Measurements from ENCODE around the gene CPNE4.

The CPNE4 gene

GRCh38 chr3:131591394-131592014, 443.3 kb downstream of the CPNE4 start:
- Histone ChIP-seq H3K36me3 (ENCODE audit: insufficient read depth, low read length) (no peaks in the 10 kb centered on the region), H3K27ac (ENCODE audit: low read depth, low read length) (no peak overlapping the region), H3K9ac (ENCODE audit: low read length) (no peak overlapping the region), H3K27me3 (ENCODE audit: control insufficient read depth in 1 of 2, insufficient read depth in 2 of 2, low read length in 2 of 2) (no peaks in the 10 kb centered on the region), H3K4me1 (ENCODE audit: insufficient read depth, low read length) (no peaks in the 10 kb centered on the region), H3K4me3 (ENCODE audit: low read depth in 1 of 2, low read length in 2 of 2) (no peak overlapping the region), H3K9me3 (ENCODE audit: low read length) (no peaks in the 10 kb centered on the region)

GRCh38 chr3:131586277-131586676, 448.5 kb downstream of the CPNE4 start:
- Histone ChIP-seq H3K4me1 (ENCODE audit: insufficient read depth, low read length) (no peaks in the 10 kb centered on the region), H3K9me3 (ENCODE audit: low read length) (no peaks in the 10 kb centered on the region)

GRCh38 chr3:131582438-131582837, 452.4 kb downstream of the CPNE4 start:
- H3K9ac ChIP-seq (ENCODE audit: low read length), result no peak overlapping the region
- H3K36me3 ChIP-seq (ENCODE audit: insufficient read depth, low read length), result no peaks in the 10 kb centered on the region
- no peak overlapping the region for H3K27ac ChIP-seq (ENCODE audit: low read depth, low read length)
- H3K9me3 ChIP-seq (ENCODE audit: low read length), result no peaks in the 10 kb centered on the region
- no peak overlapping the region for H3K4me3 ChIP-seq (ENCODE audit: low read depth in 1 of 2, low read length in 2 of 2)
- H3K27me3 ChIP-seq (ENCODE audit: control insufficient read depth in 1 of 2, insufficient read depth in 2 of 2, low read length in 2 of 2), result no peaks in the 10 kb centered on the region
- no peaks in the 10 kb centered on the region for H3K4me1 ChIP-seq (ENCODE audit: insufficient read depth, low read length)

More at GRCh38 chr3:131586277-131586676, 448.5 kb downstream of the CPNE4 start:
- Histone ChIP-seq H3K4me3 (ENCODE audit: low read depth in 1 of 2, low read length in 2 of 2) (no peak overlapping the region), H3K36me3 (ENCODE audit: insufficient read depth, low read length) (no peaks in the 10 kb centered on the region), H3K27me3 (ENCODE audit: control insufficient read depth in 1 of 2, insufficient read depth in 2 of 2, low read length in 2 of 2) (no peaks in the 10 kb centered on the region), H3K27ac (ENCODE audit: low read depth, low read length) (no peak overlapping the region), H3K9ac (ENCODE audit: low read length) (no peak overlapping the region)

DNA sequence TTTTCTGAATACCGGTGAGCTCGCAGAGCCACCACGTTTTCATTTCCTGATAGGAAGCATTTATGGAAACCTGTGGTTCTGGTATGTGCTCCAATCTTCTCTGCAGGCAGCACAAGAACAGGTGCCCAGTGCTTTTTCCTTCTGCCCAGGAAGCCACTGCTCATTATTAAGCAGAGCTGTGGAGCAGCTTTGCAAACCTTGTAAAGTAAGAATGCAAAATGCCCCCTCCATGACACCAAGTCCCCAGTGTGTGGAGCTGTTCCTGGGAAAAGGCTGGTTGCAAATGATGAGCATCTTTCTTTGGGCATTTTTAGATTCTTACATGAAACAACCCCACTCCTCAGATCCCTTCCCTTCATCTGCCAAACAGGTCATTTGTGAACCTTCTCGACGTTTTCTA, 466.4 kb downstream of the CPNE4 start:
- no peak overlapping the region for H3K9ac ChIP-seq (ENCODE audit: low read length)
- H3K9me3 ChIP-seq (ENCODE audit: low read length), result no peaks in the 10 kb centered on the region
- H3K36me3 ChIP-seq (ENCODE audit: insufficient read depth, low read length), result no peaks in the 10 kb centered on the region
- no peaks in the 10 kb centered on the region for H3K27me3 ChIP-seq (ENCODE audit: control insufficient read depth in 1 of 2, insufficient read depth in 2 of 2, low read length in 2 of 2)
- H3K27ac ChIP-seq (ENCODE audit: low read depth, low read length), result no peak overlapping the region
- no peaks in the 10 kb centered on the region for H3K4me1 ChIP-seq (ENCODE audit: insufficient read depth, low read length)
- H3K4me3 ChIP-seq (ENCODE audit: low read depth in 1 of 2, low read length in 2 of 2), result no peak overlapping the region

GRCh38 chr3:131564812-131565211, 470.0 kb downstream of the CPNE4 start:
- Histone ChIP-seq H3K27ac (ENCODE audit: low read depth, low read length) (no peak overlapping the region), H3K36me3 (ENCODE audit: insufficient read depth, low read length) (no peaks in the 10 kb centered on the region), H3K9me3 (ENCODE audit: low read length) (no peaks in the 10 kb centered on the region), H3K27me3 (ENCODE audit: control insufficient read depth in 1 of 2, insufficient read depth in 2 of 2, low read length in 2 of 2) (no peaks in the 10 kb centered on the region), H3K9ac (ENCODE audit: low read length) (no peak overlapping the region), H3K4me3 (ENCODE audit: low read depth in 1 of 2, low read length in 2 of 2) (no peak overlapping the region), H3K4me1 (ENCODE audit: insufficient read depth, low read length) (no peaks in the 10 kb centered on the region)

- no peaks in the 10 kb centered on the region for H3K36me3 ChIP-seq (ENCODE audit: insufficient read depth, low read length)
- no peaks in the 10 kb centered on the region for H3K9me3 ChIP-seq (ENCODE audit: low read length)
- no peak overlapping the region for H3K4me3 ChIP-seq (ENCODE audit: low read depth in 1 of 2, low read length in 2 of 2)
- H3K9ac ChIP-seq (ENCODE audit: low read length), result no peak overlapping the region
- no peak overlapping the region for H3K27ac ChIP-seq (ENCODE audit: low read depth, low read length)
- no peaks in the 10 kb centered on the region for H3K27me3 ChIP-seq (ENCODE audit: control insufficient read depth in 1 of 2, insufficient read depth in 2 of 2, low read length in 2 of 2)
- no peaks in the 10 kb centered on the region for H3K4me1 ChIP-seq (ENCODE audit: insufficient read depth, low read length)
Measured at GRCh38 chr3:131561511-131561910, 473.3 kb downstream of the CPNE4 start.

GRCh38 chr3:131560795-131561194, 474.0 kb downstream of the CPNE4 start:
- no peaks in the 10 kb centered on the region for H3K27me3 ChIP-seq (ENCODE audit: control insufficient read depth in 1 of 2, insufficient read depth in 2 of 2, low read length in 2 of 2)
- H3K36me3 ChIP-seq (ENCODE audit: insufficient read depth, low read length), result no peaks in the 10 kb centered on the region
- H3K27ac ChIP-seq (ENCODE audit: low read depth, low read length), result no peak overlapping the region
- H3K9ac ChIP-seq (ENCODE audit: low read length), result no peak overlapping the region
- no peaks in the 10 kb centered on the region for H3K4me1 ChIP-seq (ENCODE audit: insufficient read depth, low read length)
- H3K9me3 ChIP-seq (ENCODE audit: low read length), result no peaks in the 10 kb centered on the region
- H3K4me3 ChIP-seq (ENCODE audit: low read depth in 1 of 2, low read length in 2 of 2), result no peak overlapping the region

DNA sequence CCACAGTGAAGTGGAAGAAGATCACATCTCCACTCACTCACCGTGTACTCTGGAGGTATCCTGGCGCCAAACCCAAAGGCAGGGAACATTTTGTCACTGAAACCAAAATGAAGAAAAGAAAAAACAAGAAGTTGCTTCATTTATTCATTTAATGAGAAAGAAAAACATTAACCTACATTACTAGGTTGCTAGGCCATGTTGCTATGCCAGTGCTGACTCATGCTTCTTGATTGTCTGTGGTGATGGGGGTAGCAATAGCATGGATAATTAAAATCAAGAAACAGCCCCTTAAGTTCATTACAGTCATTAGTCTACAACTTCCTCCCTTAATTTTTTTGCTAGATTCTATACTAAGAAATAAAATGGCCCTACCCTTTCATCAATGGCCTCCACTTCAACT, 479.4 kb downstream of the CPNE4 start:
- H3K9ac ChIP-seq (ENCODE audit: low read length), result no peak overlapping the region
- H3K36me3 ChIP-seq (ENCODE audit: insufficient read depth, low read length), result no peaks in the 10 kb centered on the region
- H3K27ac ChIP-seq (ENCODE audit: low read depth, low read length), result no peak overlapping the region
- no peaks in the 10 kb centered on the region for H3K4me1 ChIP-seq (ENCODE audit: insufficient read depth, low read length)
- no peaks in the 10 kb centered on the region for H3K9me3 ChIP-seq (ENCODE audit: low read length)
- H3K27me3 ChIP-seq (ENCODE audit: control insufficient read depth in 1 of 2, insufficient read depth in 2 of 2, low read length in 2 of 2), result no peaks in the 10 kb centered on the region
- H3K4me3 ChIP-seq (ENCODE audit: low read depth in 1 of 2, low read length in 2 of 2), result no peak overlapping the region

- no peak overlapping the region for H3K27ac ChIP-seq (ENCODE audit: low read depth, low read length)
- no peak overlapping the region for H3K9ac ChIP-seq (ENCODE audit: low read length)
- H3K4me1 ChIP-seq (ENCODE audit: insufficient read depth, low read length), result no peaks in the 10 kb centered on the region
- H3K9me3 ChIP-seq (ENCODE audit: low read length), result no peaks in the 10 kb centered on the region
- no peaks in the 10 kb centered on the region for H3K27me3 ChIP-seq (ENCODE audit: control insufficient read depth in 1 of 2, insufficient read depth in 2 of 2, low read length in 2 of 2)
- H3K4me3 ChIP-seq (ENCODE audit: low read depth in 1 of 2, low read length in 2 of 2), result no peak overlapping the region
- no peaks in the 10 kb centered on the region for H3K36me3 ChIP-seq (ENCODE audit: insufficient read depth, low read length)
Measured at GRCh38 chr3:131553495-131554247, 481.1 kb downstream of the CPNE4 start.

- Histone ChIP-seq H3K4me1 (ENCODE audit: insufficient read depth, low read length) (no peaks in the 10 kb centered on the region), H3K27me3 (ENCODE audit: control insufficient read depth in 1 of 2, insufficient read depth in 2 of 2, low read length in 2 of 2) (no peaks in the 10 kb centered on the region), H3K9ac (ENCODE audit: low read length) (no peak overlapping the region), H3K36me3 (ENCODE audit: insufficient read depth, low read length) (no peaks in the 10 kb centered on the region), H3K4me3 (ENCODE audit: low read depth in 1 of 2, low read length in 2 of 2) (no peak overlapping the region), H3K9me3 (ENCODE audit: low read length) (no peaks in the 10 kb centered on the region), H3K27ac (ENCODE audit: low read depth, low read length) (no peak overlapping the region)
Measured at GRCh38 chr3:131551761-131552160, 483.1 kb downstream of the CPNE4 start.

GRCh38 chr3:131550562-131551465, 484.0 kb downstream of the CPNE4 start:
- Histone ChIP-seq H3K9me3 (ENCODE audit: low read length) (no peaks in the 10 kb centered on the region), H3K4me1 (ENCODE audit: insufficient read depth, low read length) (no peaks in the 10 kb centered on the region), H3K36me3 (ENCODE audit: insufficient read depth, low read length) (no peaks in the 10 kb centered on the region), H3K27ac (ENCODE audit: low read depth, low read length) (no peak overlapping the region), H3K4me3 (ENCODE audit: low read depth in 1 of 2, low read length in 2 of 2) (no peak overlapping the region), H3K9ac (ENCODE audit: low read length) (no peak overlapping the region), H3K27me3 (ENCODE audit: control insufficient read depth in 1 of 2, insufficient read depth in 2 of 2, low read length in 2 of 2) (no peaks in the 10 kb centered on the region)
